Measurements from ENCODE around the gene CRNKL1. TPM values are rescaled to one million over a fixed set of nuclear protein-coding genes. Genes with fewer than 3 reads are reported as not detected.

The CRNKL1 gene
- total and polyA plus RNA-seq, 4 donors, result 5.0 to 16.2 (median 7.9) TPM

DNA sequence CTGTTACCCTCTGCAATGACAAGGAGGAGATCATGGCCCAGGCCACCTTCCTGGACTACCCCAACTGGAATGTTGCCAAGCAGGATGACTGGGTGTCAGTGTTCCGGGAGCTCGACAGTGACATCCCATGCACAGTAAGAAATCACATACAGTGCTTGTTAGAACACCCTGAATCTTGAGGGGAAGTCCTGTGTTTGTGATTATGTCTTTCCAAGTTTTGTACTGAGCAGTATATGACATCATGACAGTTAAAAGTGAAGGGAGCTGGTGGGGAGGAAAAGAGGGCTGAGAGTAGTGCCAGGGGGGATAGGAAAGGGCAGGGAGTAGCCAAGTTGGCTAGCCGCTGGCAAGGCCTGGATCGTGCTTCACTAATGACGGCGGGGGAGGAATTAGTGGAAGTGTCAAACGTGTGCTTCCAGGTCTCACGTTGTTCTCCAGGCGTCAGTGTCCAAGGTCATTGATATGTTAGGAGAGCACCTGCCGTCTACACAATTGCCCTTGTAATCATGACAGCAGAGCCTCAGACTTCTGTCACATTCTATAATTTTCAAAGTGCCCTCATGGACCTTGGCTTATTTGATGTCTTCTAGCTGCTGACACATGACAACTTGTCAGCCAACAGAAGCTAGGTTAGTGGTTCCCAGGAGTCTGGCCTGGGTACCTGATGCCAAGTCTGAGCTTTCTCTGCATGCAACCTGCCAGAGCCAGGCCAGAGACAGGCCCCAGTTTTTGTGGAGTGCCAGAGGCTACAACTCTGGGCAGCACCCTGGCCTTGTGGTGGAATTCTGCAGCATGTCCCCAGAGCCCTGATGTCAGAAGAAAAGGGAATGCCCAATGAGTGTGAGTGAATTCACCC is 18.8 kb upstream of the CRNKL1 start:
- Histone ChIP-seq H3K27ac (ENCODE audit: low read depth in 1 of 2, low read length in 2 of 2) (no peak overlapping the region), H3K4me3 (ENCODE audit: low read depth in 1 of 3, low read length in 3 of 3) (no peak overlapping the region), H3K4me1 (ENCODE audit: control insufficient read depth in 4 of 4, insufficient read depth in 4 of 4, low read length in 3 of 4) (no peaks in the 10 kb centered on the region), H3K9ac (ENCODE audit: low read depth in 1 of 2, low read length in 2 of 2) (no peak overlapping the region), H3K9me3 (ENCODE audit: control insufficient read depth in 4 of 4, low read length in 3 of 4) (no peaks in the 10 kb centered on the region), H3K27me3 (ENCODE audit: control insufficient read depth in 4 of 4, insufficient read depth in 4 of 4, low read length in 3 of 4) (peaks cover 0 to 3% (median 1%) of the 10 kb centered on the region in 4 donors), H3K36me3 (ENCODE audit: control insufficient read depth in 4 of 4, insufficient read depth in 3 of 4, low read depth in 1 of 4, low read length in 3 of 4) (no peaks in the 10 kb centered on the region)
- DNase-seq (ENCODE audit: low spot score), result no peak
- TF ChIP-seq EGR1 (IDR thresholded peaks at IDR 0.05; ENCODE audit: low read depth in 2 of 2), result no peak
- no peak for TF ChIP-seq RXRA (IDR thresholded peaks at IDR 0.05)
- no peak for TF ChIP-seq NR2F2 (IDR thresholded peaks at IDR 0.05)
- TF ChIP-seq JUND (IDR thresholded peaks at IDR 0.05), result no peak
- no peak for TF ChIP-seq FOXA2 (IDR thresholded peaks at IDR 0.05)
- TF ChIP-seq, protein P1, sequence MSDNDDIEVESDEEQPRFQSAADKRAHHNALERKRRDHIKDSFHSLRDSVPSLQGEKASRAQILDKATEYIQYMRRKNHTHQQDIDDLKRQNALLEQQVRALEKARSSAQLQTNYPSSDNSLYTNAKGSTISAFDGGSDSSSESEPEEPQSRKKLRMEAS (IDR thresholded peaks at IDR 0.05), result no peak
- TF ChIP-seq, protein P2, sequence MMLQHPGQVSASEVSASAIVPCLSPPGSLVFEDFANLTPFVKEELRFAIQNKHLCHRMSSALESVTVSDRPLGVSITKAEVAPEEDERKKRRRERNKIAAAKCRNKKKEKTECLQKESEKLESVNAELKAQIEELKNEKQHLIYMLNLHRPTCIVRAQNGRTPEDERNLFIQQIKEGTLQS (IDR thresholded peaks at IDR 0.05), result no peak
- no peak for TF ChIP-seq SP1 (IDR thresholded peaks at IDR 0.05)
- no peak for TF ChIP-seq TAF1 (conservative IDR thresholded peaks at IDR 0.05)
- TF ChIP-seq, protein P3, sequence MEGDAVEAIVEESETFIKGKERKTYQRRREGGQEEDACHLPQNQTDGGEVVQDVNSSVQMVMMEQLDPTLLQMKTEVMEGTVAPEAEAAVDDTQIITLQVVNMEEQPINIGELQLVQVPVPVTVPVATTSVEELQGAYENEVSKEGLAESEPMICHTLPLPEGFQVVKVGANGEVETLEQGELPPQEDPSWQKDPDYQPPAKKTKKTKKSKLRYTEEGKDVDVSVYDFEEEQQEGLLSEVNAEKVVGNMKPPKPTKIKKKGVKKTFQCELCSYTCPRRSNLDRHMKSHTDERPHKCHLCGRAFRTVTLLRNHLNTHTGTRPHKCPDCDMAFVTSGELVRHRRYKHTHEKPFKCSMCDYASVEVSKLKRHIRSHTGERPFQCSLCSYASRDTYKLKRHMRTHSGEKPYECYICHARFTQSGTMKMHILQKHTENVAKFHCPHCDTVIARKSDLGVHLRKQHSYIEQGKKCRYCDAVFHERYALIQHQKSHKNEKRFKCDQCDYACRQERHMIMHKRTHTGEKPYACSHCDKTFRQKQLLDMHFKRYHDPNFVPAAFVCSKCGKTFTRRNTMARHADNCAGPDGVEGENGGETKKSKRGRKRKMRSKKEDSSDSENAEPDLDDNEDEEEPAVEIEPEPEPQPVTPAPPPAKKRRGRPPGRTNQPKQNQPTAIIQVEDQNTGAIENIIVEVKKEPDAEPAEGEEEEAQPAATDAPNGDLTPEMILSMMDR (IDR thresholded peaks at IDR 0.05; ENCODE audit: low read depth, low read length, missing input control), result no peak
- TF ChIP-seq RAD21 (IDR thresholded peaks at IDR 0.05), result no peak
- TF ChIP-seq, protein P4, sequence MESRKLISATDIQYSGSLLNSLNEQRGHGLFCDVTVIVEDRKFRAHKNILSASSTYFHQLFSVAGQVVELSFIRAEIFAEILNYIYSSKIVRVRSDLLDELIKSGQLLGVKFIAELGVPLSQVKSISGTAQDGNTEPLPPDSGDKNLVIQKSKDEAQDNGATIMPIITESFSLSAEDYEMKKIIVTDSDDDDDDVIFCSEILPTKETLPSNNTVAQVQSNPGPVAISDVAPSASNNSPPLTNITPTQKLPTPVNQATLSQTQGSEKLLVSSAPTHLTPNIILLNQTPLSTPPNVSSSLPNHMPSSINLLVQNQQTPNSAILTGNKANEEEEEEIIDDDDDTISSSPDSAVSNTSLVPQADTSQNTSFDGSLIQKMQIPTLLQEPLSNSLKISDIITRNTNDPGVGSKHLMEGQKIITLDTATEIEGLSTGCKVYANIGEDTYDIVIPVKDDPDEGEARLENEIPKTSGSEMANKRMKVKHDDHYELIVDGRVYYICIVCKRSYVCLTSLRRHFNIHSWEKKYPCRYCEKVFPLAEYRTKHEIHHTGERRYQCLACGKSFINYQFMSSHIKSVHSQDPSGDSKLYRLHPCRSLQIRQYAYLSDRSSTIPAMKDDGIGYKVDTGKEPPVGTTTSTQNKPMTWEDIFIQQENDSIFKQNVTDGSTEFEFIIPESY (IDR thresholded peaks at IDR 0.05), result no peak
- TF ChIP-seq YY1 (IDR thresholded peaks at IDR 0.05), result no peak
- TF ChIP-seq FOXA1 (IDR thresholded peaks at IDR 0.05), result no peak
- TF ChIP-seq HNF4G (IDR thresholded peaks at IDR 0.05), result no peak
- no peak for TF ChIP-seq HNF4A (conservative IDR thresholded peaks at IDR 0.05)
- no peak for TF ChIP-seq GABPA (IDR thresholded peaks at IDR 0.05 in 1 of 2, conservative IDR thresholded peaks at IDR 0.05 in 1 of 2)
- TF ChIP-seq, protein P5, sequence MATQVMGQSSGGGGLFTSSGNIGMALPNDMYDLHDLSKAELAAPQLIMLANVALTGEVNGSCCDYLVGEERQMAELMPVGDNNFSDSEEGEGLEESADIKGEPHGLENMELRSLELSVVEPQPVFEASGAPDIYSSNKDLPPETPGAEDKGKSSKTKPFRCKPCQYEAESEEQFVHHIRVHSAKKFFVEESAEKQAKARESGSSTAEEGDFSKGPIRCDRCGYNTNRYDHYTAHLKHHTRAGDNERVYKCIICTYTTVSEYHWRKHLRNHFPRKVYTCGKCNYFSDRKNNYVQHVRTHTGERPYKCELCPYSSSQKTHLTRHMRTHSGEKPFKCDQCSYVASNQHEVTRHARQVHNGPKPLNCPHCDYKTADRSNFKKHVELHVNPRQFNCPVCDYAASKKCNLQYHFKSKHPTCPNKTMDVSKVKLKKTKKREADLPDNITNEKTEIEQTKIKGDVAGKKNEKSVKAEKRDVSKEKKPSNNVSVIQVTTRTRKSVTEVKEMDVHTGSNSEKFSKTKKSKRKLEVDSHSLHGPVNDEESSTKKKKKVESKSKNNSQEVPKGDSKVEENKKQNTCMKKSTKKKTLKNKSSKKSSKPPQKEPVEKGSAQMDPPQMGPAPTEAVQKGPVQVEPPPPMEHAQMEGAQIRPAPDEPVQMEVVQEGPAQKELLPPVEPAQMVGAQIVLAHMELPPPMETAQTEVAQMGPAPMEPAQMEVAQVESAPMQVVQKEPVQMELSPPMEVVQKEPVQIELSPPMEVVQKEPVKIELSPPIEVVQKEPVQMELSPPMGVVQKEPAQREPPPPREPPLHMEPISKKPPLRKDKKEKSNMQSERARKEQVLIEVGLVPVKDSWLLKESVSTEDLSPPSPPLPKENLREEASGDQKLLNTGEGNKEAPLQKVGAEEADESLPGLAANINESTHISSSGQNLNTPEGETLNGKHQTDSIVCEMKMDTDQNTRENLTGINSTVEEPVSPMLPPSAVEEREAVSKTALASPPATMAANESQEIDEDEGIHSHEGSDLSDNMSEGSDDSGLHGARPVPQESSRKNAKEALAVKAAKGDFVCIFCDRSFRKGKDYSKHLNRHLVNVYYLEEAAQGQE (IDR thresholded peaks at IDR 0.05), result no peak
- 64% methylated on average over 10 of the region's 10 CpGs for WGBS
